ENCODE measurements around the gene SPIC.
"Not testable (repeated sequence)": the region's sequence is repeated elsewhere in the genome, so short reads cannot be mapped to it uniquely, and the experiment has no call there.

Gene SPIC

GRCh38 chr12:101474711-101475386, at the start of gene SPIC:
TSS of gene SPIC (plus strand) at chr12:101475336. CDS start at chr12:101476905, 1,569 bp downstream.
- DNase-seq (ENCODE audit: low spot score): no peak

- no peak for DNase-seq (ENCODE audit: low spot score)
These were observed 44.7 kb upstream of the SPIC start for GRCh38 chr12:101430456-101430855.

DNA sequence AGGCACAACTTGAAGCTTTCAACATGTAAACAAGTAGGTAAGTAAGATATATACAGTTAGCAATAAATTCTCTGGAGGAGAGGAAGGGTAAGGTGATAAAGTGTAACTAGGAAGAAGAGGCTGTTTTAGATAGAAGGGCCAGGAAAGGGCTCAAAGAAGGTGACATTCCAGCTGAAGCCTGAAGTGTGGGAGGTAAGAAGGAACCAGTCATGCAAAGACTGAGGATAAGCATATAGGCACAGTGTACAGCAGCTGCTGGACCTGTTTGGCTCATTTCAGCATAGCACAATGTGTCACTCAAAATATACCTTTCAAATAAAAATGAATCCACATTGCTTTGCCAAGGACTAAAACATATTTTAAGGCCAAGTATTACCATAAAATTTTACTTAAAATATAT, 39.0 kb upstream of the SPIC start:
- no peak for DNase-seq (ENCODE audit: low spot score)

DNA sequence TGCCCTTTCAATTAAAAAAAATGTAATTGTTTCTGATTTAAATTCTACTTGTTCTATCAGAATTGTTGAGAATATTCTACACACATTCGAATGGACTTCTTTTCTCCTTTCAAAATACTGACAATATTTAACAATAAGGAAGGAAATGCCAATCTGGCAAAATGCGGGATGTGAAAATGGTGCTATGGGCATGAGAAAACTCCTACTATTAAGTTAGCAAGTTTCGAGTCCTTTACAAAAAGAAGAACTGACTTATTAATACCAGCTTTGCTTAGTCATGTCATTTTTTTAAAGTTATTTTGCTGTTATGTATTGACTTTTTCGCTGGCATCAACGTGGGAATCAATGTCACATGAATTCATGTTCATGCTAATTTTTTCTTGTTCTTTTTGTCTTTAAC, 35.9 kb upstream of the SPIC start:
- no peak for DNase-seq (ENCODE audit: low spot score)

DNA sequence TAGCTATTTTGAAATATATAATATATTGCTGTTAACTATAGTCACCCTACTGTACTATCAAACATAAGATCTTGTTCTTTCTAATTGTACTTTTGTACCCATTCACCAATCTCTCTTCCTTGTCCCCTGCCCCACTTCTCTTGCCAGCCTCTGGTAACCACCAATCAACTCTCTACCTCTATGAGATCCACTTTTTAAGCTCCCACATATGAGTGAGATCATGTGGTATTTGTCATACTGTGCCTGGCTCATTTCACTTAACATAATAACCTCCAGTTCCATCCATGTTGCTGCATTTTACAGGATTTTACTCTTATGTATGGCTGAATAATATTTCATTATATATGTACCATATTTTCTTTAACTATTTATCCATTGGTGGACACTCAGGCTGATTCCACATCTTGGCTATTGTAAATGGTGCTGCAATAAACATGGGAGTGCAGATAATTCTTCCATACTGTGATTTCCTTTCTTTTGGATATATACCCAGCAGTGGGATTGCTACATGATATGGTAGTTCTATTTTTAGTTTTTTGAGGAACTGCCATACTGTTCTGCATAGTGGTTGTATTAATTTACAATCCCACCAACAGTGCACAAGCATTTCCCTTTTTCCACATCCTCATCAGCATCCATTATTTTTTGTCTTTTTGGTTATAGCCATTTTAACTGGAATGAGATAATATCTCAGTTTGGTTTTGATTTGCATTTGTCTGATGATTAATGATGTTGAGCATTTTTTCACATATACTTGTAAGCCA, 33.5 kb upstream of the SPIC start:
- DNase-seq (ENCODE audit: low spot score): no peak

GRCh38 chr12:101455685-101456084, 19.5 kb upstream of the SPIC start:
- no peak for DNase-seq (ENCODE audit: low spot score)

DNA sequence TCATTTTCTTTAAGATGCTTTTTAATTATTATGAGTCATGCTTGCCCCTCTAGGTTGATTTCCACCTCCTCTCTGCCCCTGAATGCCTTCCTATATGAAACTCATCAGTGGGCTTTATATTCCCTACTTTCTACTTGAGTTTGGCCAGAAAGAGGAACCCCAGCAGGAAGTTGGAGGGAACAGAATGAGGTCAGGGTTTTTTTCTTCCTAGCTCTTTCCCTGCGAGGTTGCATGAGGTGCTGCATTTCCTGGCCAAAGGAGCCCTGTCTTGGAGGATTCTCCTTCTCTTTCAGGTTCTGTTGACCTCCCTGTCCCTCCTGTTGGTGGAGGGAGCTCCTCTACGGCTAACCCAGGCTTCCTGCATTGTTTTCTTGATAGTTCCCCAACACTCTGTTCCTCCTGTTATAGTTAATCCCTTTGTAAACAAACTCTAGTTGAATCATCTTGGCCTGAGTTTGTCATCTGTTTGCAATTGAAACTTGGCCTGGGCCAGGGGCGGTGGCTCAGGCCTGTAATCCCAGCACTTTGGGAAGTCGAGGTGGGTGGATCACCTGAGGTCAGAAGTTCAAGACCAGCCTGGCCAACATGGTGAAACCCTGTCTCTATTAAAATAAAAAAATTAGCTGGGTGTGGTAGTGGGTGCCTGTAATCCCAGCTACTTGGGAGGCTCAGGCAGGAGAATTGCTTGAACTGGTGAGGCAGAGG, 15.3 kb upstream of the SPIC start:
- DNase-seq (ENCODE audit: low spot score): peak; percentile 57

DNA sequence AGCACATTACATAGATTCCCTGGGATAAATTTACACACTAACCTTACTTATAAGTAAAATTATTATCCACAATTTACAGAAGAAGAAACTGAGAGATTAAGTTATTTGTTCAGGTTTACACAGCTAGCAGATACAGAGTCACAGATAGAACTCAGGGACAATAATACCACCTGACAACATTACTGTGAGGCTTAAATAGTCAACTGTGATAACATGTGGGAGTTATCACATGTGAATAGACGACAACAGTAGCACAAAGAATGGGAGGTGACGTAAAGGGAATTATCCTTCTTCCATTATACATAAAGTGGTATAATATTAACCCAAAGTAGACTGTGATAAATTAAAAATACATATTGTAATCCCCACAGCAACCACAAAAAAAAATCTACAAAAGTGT, 6.2 kb upstream of the SPIC start:
- DNase-seq (ENCODE audit: low spot score): no peak

DNA sequence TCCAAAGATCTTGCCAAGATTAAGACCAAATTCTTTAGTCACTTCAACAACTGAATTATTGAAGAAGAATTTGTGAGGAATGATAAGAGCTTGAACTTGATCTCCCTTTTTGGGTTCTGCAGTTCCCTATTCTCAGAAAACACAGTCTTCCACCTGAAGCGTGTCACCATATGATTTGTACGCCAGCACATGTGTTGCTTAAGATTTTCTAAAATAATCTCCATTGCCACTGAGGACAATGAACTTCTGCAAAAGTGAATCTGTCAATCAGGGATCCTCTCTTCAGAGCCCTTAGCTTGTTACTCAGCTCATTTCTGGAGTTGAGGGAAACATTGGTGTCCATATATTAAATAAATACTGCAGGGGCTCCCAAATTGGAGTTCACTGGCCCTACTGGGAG, 4.2 kb upstream of the SPIC start:
- DNase-seq (ENCODE audit: low spot score): no peak

DNA sequence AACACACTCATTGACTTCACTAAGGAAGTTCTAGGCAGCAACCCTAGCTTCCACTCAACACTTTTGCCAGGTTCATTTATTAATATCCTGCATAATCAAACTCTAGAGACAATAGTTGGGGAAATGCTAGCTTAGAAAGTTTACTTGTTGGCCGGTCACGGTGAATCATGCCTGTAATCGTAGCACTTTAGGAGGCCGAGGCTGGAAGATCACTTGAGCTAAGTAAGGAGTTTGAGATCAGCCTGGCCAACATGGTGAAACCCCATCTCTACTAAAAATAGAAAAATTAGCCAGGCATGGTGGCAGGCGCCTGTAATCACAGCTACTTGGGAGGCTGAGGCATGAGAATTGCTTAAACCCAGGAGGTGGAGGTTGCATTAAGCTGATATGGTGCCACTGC, 3.3 kb upstream of the SPIC start:
- not testable (repeated sequence) for DNase-seq (ENCODE audit: low spot score)

GRCh38 chr12:101474248-101474647, 888 bp upstream of the SPIC start:
- no peak for DNase-seq (ENCODE audit: low spot score)

GRCh38 chr12:101475751-101476305, 692 bp downstream of the SPIC start:
- DNase-seq (ENCODE audit: low spot score): no peak

DNA sequence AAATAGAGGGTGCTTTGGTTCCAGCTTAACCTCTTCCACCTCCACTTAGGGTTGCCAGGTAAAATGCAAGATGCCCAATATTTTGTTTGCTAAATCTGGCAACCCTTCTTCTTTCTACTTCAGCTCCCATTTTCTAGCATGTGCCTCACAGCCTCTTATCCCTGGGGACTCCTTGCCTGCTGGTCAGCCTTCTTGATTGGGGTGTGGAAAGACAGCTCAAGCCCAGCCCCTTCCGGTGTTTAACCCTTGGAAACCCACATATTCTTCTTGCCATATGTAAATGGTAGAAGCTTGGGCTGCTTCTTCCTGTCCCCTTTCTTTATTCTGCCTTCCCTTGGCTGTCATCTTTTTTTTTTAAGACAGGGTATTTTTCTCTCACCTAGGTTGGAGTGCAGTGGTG, 5.7 kb downstream of the SPIC start:
- no peak for DNase-seq (ENCODE audit: low spot score)

DNA sequence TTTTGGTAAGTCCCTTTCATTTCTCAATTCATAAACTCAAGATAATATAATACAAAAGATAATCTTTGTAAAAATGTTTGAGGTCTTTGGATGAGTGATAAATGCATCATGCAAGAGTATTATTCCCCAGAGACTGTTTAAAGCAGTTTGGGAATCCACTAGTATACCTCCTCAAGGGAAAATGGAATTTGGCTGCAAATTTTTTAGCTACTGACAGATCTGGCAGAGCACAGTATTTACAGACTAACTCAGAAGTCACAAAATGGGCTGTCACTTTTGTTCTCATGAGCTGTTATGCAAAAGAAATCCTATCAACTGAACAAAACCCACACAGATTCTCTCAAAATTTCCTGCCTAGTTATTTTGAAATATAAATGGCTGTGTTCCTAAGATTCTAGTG, 9.9 kb downstream of the SPIC start:
- no peak for DNase-seq (ENCODE audit: low spot score)

GRCh38 chr12:101488469-101488868, 13.3 kb downstream of the SPIC start:
- DNase-seq (ENCODE audit: low spot score): no peak

GRCh38 chr12:101490286-101490920, 15.3 kb downstream of the SPIC start:
- DNase-seq (ENCODE audit: low spot score): peak; percentile 19

DNA sequence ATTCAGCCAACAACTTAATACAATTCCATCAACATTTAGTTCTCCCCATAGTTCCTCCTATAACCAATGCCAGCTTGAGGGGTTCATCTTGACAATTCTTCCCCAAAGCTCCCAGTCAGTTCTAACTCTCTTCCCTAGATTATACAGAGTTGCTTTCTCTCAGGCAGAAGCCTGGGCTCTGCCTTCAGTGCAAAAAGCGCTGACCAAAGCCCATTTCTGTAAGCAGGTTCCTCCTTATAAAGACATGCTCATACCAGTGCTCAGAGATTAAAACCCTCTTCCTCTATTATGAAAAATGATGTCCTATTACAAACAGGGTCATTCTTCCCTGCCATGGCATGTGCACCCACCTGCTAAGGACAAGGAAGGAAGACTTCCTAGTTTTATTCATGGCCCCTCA, 16.2 kb downstream of the SPIC start:
- DNase-seq (ENCODE audit: low spot score): no peak

DNA sequence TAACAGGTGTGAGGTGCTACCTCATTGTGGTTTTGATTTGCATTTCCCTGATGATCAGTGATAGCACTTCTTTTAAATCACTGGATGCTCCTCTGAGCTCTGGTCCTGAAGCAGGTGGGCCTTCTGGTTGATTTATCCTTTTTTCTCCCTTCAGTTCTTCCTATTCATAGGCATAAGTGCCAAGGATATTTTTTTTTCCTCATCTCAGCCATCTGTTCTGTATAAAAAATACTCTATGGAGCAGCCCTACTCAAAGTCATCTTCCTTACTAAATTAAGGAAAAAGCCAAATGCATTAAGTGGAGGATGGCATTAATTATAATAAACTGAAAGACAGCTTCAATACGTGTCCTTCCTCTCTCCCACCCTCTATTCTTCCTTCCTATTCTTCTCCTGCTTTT, 18.4 kb downstream of the SPIC start:
- no peak for DNase-seq (ENCODE audit: low spot score)

DNA sequence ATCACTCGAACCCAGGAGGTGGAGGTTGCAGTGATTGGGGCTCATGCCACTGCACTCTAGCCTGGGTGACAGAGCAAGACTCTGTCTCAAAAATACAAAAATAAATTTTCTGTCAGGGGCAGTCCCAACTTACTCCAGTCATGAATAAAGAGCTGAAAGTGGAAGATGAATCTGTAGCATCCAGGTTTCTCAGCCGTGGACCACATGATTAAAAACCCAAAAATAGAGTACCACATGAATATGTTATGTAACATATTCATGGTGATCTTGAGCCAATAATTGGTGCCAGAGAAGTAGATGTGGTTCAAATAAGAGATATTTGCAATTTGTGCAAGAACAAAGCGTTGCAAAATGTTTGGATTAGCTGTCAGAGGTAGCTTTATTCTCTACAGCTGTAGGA, 23.1 kb downstream of the SPIC start:
- DNase-seq (ENCODE audit: low spot score): no peak

- no peak for DNase-seq (ENCODE audit: low spot score)
These were observed 26.4 kb downstream of the SPIC start for GRCh38 chr12:101501410-101501995.

DNA sequence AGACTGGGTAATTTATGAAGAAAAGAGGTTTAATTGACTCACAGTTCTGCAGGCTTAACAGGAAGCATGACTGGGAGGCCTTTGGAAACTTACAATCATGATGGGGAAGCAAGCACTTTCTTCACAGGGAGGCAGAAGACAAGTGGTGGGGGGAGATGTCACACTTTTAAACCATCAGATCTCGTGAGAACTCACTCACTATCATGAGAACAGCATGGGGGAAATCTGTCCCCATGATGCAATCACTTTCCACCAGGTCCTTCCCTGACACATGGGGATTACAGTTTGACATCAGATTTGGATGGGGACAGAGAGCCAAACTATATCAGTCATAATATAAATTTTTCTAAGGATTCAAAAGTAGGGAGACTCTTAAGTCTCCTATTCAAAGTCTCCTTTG, 46.0 kb downstream of the SPIC start:
- no peak for DNase-seq (ENCODE audit: low spot score)

DNA sequence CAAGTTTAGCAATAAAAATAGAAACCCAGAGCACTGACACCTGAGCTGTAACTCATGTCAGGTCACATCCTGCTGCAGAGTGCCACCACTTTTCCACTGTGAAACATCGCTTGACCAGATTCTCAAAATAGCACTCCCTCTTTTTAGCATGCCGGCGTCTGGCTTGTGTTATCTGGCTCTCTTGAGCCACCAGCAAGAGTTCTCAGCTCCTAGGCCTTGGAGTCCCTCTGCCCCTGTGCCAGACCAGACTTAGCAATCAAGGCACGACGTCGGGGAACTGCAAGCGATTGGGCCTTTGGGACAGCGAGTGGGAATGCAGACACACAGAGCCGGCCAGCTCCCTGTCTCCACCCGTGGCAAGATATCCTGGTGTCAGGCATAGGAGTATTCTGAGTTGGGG, 52.5 kb downstream of the SPIC start:
- DNase-seq (ENCODE audit: low spot score): no peak
